HepG2 (cell line): ENCODE data around the gene APOC1. TPM values are rescaled to one million over a fixed set of nuclear protein-coding genes. Genes with fewer than 3 reads are reported as not detected.

ENCODE experiments used
- ATAC-seq: fragments of 200-7000 bp; cut with Tn5 transposase; 3 replicates; pipeline ENCODE4 v1.9.1; 2020; ENCODE audit warnings: mild to moderate bottlenecking, moderate library complexity
- BruUV-seq: library from RNA; stranded (reverse); fragments of 400-500 nt; replicated peaks from 2 replicates; lab custom pipeline; 2021; lab: Mats Ljungman, UMichigan
- CTCF ChIA-PET: fragments of 300-600 bp; formaldehyde crosslinking; extraction: SDS; loops from one replicate; lab custom pipeline; 2021; ENCODE audit warnings: low total read pairs, inconsistent platforms, low intra/inter-chr PET ratio; lab: Yijun Ruan, JAX
- POLR2A ChIA-PET: fragments of 350-600 bp; sonication (Branson Sonifier 250); formaldehyde crosslinking; loops from one replicate; lab custom pipeline; 2020; ENCODE audit warnings: antibody characterized with exemption, inconsistent platforms; lab: Yijun Ruan, JAX
- DNase-seq: peaks from one replicate; pipeline ENCODE4 v3.0.0-alpha.2; 2015; ENCODE audit warnings: low spot score
- FAIRE-seq: peaks from 3 replicates; lab custom pipeline; 2011; peaks lifted over from hg19 to GRCh38; lab: Jason Lieb, UNC
- H2AFZ ChIP-seq: one replicate; pipeline ENCODE4 v1.6.1; 2011; ENCODE audit warnings: low read length, inconsistent platforms
- H3K27ac ChIP-seq: fragments of 300-600 bp; 3 replicates; pipeline ENCODE4 v1.8.0; 2011; ENCODE audit warnings: mixed run types, mild to moderate bottlenecking, mixed read lengths, low read length, inconsistent platforms; ENCODE audit not compliant: insufficient read depth; ENCODE audit errors: extremely low read length
- H3K27me3 ChIP-seq, 2 experiments: fragments of 200-600 bp in 1 of 2; 2 replicates in 1 of 2; 3 replicates in 1 of 2; pipeline versions ENCODE4 v1.6.0 to v1.8.0; 2011; ENCODE audit warnings: low read length in 2 of 2, mild to moderate bottlenecking in 2 of 2, moderate library complexity in 2 of 2, inconsistent platforms in 1 of 2; ENCODE audit not compliant: insufficient read depth in 2 of 2, control insufficient read depth in 1 of 2
- H3K36me3 ChIP-seq, 2 experiments: fragments of 200-600 bp in 1 of 2; replicated peaks in 1 of 2; 2 replicates in 1 of 2; 3 replicates in 1 of 2; pipeline versions ENCODE4 v1.5.1 to v1.8.0; 2011; ENCODE audit warnings: low read length in 2 of 2, inconsistent platforms in 1 of 2; ENCODE audit not compliant: insufficient read depth in 2 of 2, control insufficient read depth in 1 of 2
- H3K4me1 ChIP-seq: 2 replicates; pipeline ENCODE4 v1.5.1; 2012; ENCODE audit warnings: low read length, inconsistent platforms; ENCODE audit not compliant: insufficient read depth
- H3K4me2 ChIP-seq: 2 replicates; pipeline ENCODE4 v1.6.0; 2011; ENCODE audit warnings: low read depth, low read length, inconsistent platforms
- H3K4me3 ChIP-seq, 3 experiments: fragments of 200-600 bp in 1 of 3; sonication (generic), shearing (Covaris generic) in 1 of 3; replicated peaks in 1 of 3; 2 replicates each; pipeline ENCODE4 v1.5.1; 2011 to 2016; ENCODE audit warnings: low read length in 3 of 3, inconsistent platforms in 2 of 3, low read depth in 2 of 3, mild to moderate bottlenecking in 2 of 3, control low read depth in 1 of 3, mixed read lengths in 1 of 3; ENCODE audit not compliant: insufficient read depth in 1 of 3
- H3K79me2 ChIP-seq: one replicate; pipeline ENCODE4 v1.6.1; 2011; ENCODE audit warnings: low read length, inconsistent platforms; ENCODE audit not compliant: insufficient read depth
- H3K9ac ChIP-seq: 2 replicates; pipeline ENCODE4 v1.6.0; 2011; ENCODE audit warnings: mild to moderate bottlenecking, low read depth, low read length, inconsistent platforms; ENCODE audit not compliant: insufficient read depth
- H3K9me3 ChIP-seq: 2 replicates; pipeline ENCODE4 v1.5.1; 2012; ENCODE audit warnings: mild to moderate bottlenecking, low read length
- H4K20me1 ChIP-seq: 2 replicates; pipeline ENCODE4 v1.6.0; 2011; ENCODE audit warnings: inconsistent platforms, mild to moderate bottlenecking, low read length, moderate library complexity; ENCODE audit not compliant: insufficient read depth
- GFI1 ChIP-seq: sonication (generic); formaldehyde crosslinking; IDR thresholded peaks from 2 replicates; pipeline ENCODE4 v1.5.0; 2020; ENCODE audit warnings: missing genetic modification reagents, mild to moderate bottlenecking, borderline replicate concordance
- HOXD1 ChIP-seq: sonication (generic); formaldehyde crosslinking; IDR thresholded peaks from 2 replicates; pipeline ENCODE4 v1.5.0; 2020; ENCODE audit warnings: missing genetic modification reagents
- KMT2A ChIP-seq: sonication (generic); formaldehyde crosslinking; IDR thresholded peaks from 2 replicates; pipeline ENCODE4 v1.4.0; 2020; ENCODE audit warnings: missing genetic modification reagents
- SRSF9 ChIP-seq: fragments of 200-400 bp; formaldehyde crosslinking; IDR thresholded peaks from 2 replicates; pipeline ENCODE4 v1.6.1; 2018; ENCODE audit warnings: borderline replicate concordance, mild to moderate bottlenecking, low read depth, low read length; ENCODE audit not compliant: insufficient read depth, poor library complexity, severe bottlenecking
- SRY ChIP-seq: sonication (generic); formaldehyde crosslinking; IDR thresholded peaks from 2 replicates; pipeline ENCODE4 v1.8.0; 2022; ENCODE audit warnings: mild to moderate bottlenecking, missing genetic modification reagents
- TGIF2 ChIP-seq: IDR thresholded peaks from 2 replicates; pipeline ENCODE4 v1.6.1; 2016; ENCODE audit warnings: control low read depth, missing compliant biosample characterization
- ZBTB44 ChIP-seq: sonication (generic); formaldehyde crosslinking; IDR thresholded peaks from 2 replicates; pipeline ENCODE4 v1.4.0; 2020; ENCODE audit warnings: missing genetic modification reagents
- ZNF121 ChIP-seq: sonication (generic); formaldehyde crosslinking; IDR thresholded peaks from 2 replicates; pipeline ENCODE4 v1.5.0; 2020; ENCODE audit warnings: mild to moderate bottlenecking, missing genetic modification reagents
- ZNF17 ChIP-seq: sonication (generic); formaldehyde crosslinking; IDR thresholded peaks from 2 replicates; pipeline ENCODE4 v1.5.0; 2020; ENCODE audit warnings: mild to moderate bottlenecking, missing genetic modification reagents
- ZNF234 ChIP-seq: sonication (generic); formaldehyde crosslinking; conservative IDR thresholded peaks from 2 replicates; pipeline ENCODE4 v1.5.1; 2020; ENCODE audit warnings: mild to moderate bottlenecking, missing genetic modification reagents
- ZNF253 ChIP-seq: sonication (generic); formaldehyde crosslinking; IDR thresholded peaks from 2 replicates; pipeline ENCODE4 v1.8.0; 2022; ENCODE audit warnings: mild to moderate bottlenecking, missing genetic modification reagents, borderline replicate concordance
- WGBS: methylation state at CpG from one replicate; pipeline ENCODE4 v1.1.6; 2017; ENCODE audit warnings: low lambda C conversion rate; 5-methylcytosine and 5-hydroxymethylcytosine counted together
- in situ Hi-C: cut with HindIII; loops from 2 replicates; pipeline ENCODE4 v1.10.0; 2017; ENCODE audit warnings: low pct_unique_long_range_greater_than_20kb; ENCODE audit not compliant: extremely low pct_ligation_motif_present
- intact Hi-C: fragments of 100-400 bp; cut with micrococcal nuclease; formaldehyde crosslinking; loops from one replicate; pipeline ENCODE4 v1.10.0; 2022; ENCODE audit not compliant: unreplicated experiment
- polyA plus RNA-seq, 8 experiments: library from polyadenylated mRNA; depleted of rRNA in 3 of 8; stranded (reverse) in 7 of 8; unstranded in 1 of 8; fragments of >200 nt; fragmentation: Illumina TruSeq in 4 of 8; extraction: Trizol in 4 of 8; gene quantifications; 2 replicates each; pipeline versions ENCODE4 v1.2.1 to v1.2.3, GENCODE V29; 2011 to 2016; ENCODE audit warnings: low read depth in 4 of 8, missing spikeins in 1 of 8, mixed read lengths in 1 of 8; ENCODE audit not compliant: insufficient read depth in 1 of 8
- total RNA-seq, 5 experiments: library from RNA; depleted of rRNA; stranded (reverse); fragments of >200 nt; fragmentation: Illumina TruSeq; extraction: Trizol; gene quantifications; 2 replicates each; pipeline ENCODE4 v1.2.3, GENCODE V29; 2016; ENCODE audit warnings: low read depth in 1 of 5
- TF ChIP-seq, protein P1 (sequence below): sonication (generic); formaldehyde crosslinking; IDR thresholded peaks from 2 replicates; pipeline ENCODE4 v1.5.1; 2020; ENCODE audit warnings: missing genetic modification reagents, mild to moderate bottlenecking, borderline replicate concordance
- TF ChIP-seq, protein P2 (sequence below): sonication (generic); formaldehyde crosslinking; IDR thresholded peaks from 2 replicates; pipeline ENCODE4 v1.4.0; 2020; ENCODE audit warnings: mild to moderate bottlenecking, missing genetic modification reagents
- TF ChIP-seq, protein P3 (sequence below): IDR thresholded peaks from 2 replicates; pipeline ENCODE4 v1.6.1; 2016; ENCODE audit warnings: low read depth

Gene APOC1
- total and polyA plus RNA-seq, 2 of the 13 experiments (the other 11 are each of a cell fraction or from before 2014, with no cell fraction given) = 600 to 1,235 TPM

DNA sequence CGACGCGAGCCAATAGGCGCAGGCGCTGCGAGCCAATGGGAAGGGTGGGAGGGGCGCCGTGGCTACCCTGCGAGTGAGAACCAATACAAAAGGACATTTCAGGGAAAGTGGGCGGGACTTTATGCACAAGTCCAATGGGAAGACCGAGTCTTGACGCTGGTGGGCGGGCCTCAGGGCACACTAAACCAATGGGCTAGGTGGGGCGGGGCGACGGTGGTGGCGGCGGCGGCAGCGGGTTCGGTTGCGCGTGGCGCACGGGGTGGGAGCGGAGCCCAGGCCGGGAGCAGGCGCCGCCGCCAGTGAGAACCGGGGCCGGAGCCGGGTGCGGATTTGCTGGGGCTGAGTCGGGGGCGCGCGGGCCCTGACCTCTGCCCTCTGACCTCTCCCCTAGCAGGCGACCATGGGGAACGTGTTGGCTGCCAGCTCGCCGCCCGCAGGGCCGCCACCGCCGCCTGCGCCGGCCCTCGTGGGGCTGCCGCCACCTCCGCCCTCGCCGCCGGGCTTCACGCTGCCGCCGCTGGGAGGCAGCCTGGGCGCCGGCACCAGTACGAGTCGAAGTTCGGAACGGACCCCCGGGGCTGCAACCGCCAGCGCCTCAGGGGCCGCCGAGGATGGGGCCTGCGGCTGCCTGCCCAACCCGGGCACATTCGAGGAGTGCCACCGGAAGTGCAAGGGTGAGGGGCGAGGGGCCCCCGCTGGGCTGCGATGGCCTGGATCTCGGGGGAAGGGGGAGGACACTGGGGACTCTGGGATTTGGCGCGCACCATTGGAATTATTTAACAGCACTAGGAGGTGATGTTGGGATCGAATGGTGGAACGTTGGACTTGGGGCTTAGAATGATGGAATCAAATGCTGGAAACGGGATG, 23.2 kb upstream of the APOC1 start, which contains the start of gene TOMM40:
TSS of gene TOMM40 (plus strand) at position 239 of the 867 bp plus-strand sequence. CDS start at position 401, 162 bp downstream.
- Histone ChIP-seq H3K27ac (peak within 1 kb of the TSS; percentile 94), H3K4me2 (peak within 1 kb of the TSS; percentile 97), H3K9ac (peak within 1 kb of the TSS; percentile 92), H2AFZ (no peak within 1 kb of the TSS), H3K9me3 (no peaks in the 10 kb centered on the region), H3K4me3 (peak within 1 kb of the TSS; percentile 82 to 94 (median 93)), H3K27me3 (no peaks in the 10 kb centered on the region; a peak in 1 of 5 replicates), H4K20me1 (no peaks in the 10 kb centered on the region), H3K36me3 (peaks cover 25 to 47% of the 10 kb centered on the region in 2 experiments), H3K79me2 (peaks cover 36% of the 10 kb centered on the region), H3K4me1 (peaks cover 28% of the 10 kb centered on the region)
- peak; percentile 0 for ATAC-seq
- in situ Hi-C loops (no loop called here), intact Hi-C loops (loop anchor here (2.0 kb wide), 1 partner anchor 44 kb away; the partner anchor contains the start of gene NECTIN2)
- no peak for FAIRE-seq
- peak; percentile 99 for DNase-seq
- ChIA-PET CTCF (no interaction called here), POLR2A (interaction anchor here (0.6 to 2.4 kb wide), 21 partner anchors 12 to 155 kb away, joined by 3 to 33 read pairs (median 9); partner anchors contain the start of genes APOC1, APOC2, APOE and CLPTM1)
- WGBS = 1% methylated on average over 42 of the region's 81 CpGs
- no TSS peak for BruUV-seq
- TF ChIP-seq ZNF121 (no peak), SRSF9 (no peak), SRY (0 out of 2 replicates have a peak, but pooled peaks have one; percentile 53), TGIF2 (CRISPR knock-in tag) (no peak), GFI1 (CRISPR knock-in tag) (no peak), ZNF234 (CRISPR knock-in tag) (no peak), KMT2A (CRISPR knock-in tag) (no peak), HOXD1 (CRISPR knock-in tag) (no peak), ZNF17 (CRISPR knock-in tag) (no peak), ZBTB44 (CRISPR knock-in tag) (no peak), ZNF253 (CRISPR knock-in tag) (no peak)
- TF ChIP-seq, protein P1, sequence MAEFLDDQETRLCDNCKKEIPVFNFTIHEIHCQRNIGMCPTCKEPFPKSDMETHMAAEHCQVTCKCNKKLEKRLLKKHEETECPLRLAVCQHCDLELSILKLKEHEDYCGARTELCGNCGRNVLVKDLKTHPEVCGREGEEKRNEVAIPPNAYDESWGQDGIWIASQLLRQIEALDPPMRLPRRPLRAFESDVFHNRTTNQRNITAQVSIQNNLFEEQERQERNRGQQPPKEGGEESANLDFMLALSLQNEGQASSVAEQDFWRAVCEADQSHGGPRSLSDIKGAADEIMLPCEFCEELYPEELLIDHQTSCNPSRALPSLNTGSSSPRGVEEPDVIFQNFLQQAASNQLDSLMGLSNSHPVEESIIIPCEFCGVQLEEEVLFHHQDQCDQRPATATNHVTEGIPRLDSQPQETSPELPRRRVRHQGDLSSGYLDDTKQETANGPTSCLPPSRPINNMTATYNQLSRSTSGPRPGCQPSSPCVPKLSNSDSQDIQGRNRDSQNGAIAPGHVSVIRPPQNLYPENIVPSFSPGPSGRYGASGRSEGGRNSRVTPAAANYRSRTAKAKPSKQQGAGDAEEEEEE = no peak
- TF ChIP-seq, protein P2, sequence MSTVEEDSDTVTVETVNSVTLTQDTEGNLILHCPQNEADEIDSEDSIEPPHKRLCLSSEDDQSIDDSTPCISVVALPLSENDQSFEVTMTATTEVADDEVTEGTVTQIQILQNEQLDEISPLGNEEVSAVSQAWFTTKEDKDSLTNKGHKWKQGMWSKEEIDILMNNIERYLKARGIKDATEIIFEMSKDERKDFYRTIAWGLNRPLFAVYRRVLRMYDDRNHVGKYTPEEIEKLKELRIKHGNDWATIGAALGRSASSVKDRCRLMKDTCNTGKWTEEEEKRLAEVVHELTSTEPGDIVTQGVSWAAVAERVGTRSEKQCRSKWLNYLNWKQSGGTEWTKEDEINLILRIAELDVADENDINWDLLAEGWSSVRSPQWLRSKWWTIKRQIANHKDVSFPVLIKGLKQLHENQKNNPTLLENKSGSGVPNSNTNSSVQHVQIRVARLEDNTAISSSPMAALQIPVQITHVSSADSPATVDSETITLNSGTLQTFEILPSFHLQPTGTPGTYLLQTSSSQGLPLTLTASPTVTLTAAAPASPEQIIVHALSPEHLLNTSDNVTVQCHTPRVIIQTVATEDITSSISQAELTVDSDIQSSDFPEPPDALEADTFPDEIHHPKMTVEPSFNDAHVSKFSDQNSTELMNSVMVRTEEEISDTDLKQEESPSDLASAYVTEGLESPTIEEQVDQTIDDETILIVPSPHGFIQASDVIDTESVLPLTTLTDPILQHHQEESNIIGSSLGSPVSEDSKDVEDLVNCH (CRISPR knock-in tag) = no peak
- TF ChIP-seq, protein P3, sequence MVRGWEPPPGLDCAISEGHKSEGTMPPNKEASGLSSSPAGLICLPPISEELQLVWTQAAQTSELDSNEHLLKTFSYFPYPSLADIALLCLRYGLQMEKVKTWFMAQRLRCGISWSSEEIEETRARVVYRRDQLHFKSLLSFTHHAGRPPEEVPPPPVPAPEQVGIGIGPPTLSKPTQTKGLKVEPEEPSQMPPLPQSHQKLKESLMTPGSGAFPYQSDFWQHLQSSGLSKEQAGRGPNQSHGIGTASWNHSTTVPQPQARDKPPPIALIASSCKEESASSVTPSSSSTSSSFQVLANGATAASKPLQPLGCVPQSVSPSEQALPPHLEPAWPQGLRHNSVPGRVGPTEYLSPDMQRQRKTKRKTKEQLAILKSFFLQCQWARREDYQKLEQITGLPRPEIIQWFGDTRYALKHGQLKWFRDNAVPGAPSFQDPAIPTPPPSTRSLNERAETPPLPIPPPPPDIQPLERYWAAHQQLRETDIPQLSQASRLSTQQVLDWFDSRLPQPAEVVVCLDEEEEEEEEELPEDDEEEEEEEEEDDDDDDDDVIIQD (CRISPR knock-in tag) = no peak
